WERI-Rb-1 (cell line): ENCODE data around the gene HNRNPA1.
A peak's percentile ranks its signal among the peaks of the same experiment; 100 is the strongest.
"Not testable (repeated sequence)": the region's sequence is repeated elsewhere in the genome, so short reads cannot be mapped to it uniquely, and the experiment has no call there.

Experiments used
- DNase-seq: peaks from one replicate; pipeline ENCODE4 v3.0.0-alpha.2; 2020
- H3K27ac ChIP-seq: fragments of 250-450 bp; sonication (Bioruptor Pico); 2 replicates; pipeline ENCODE4 v1.5.1; 2020; ENCODE audit warnings: mild to moderate bottlenecking, moderate library complexity
- H3K27me3 ChIP-seq: fragments of 250-450 bp; sonication (Bioruptor Pico); 2 replicates; pipeline ENCODE4 v1.5.1; 2021; ENCODE audit warnings: mild to moderate bottlenecking, low read depth, moderate library complexity; ENCODE audit not compliant: insufficient read depth, severe bottlenecking
- H3K36me3 ChIP-seq: fragments of 250-450 bp; sonication (Bioruptor Pico); 2 replicates; pipeline ENCODE4 v1.5.1; 2020; ENCODE audit warnings: mild to moderate bottlenecking, moderate library complexity
- H3K4me3 ChIP-seq: 2 replicates; pipeline ENCODE4 v1.5.1; 2011; ENCODE audit warnings: low read depth, mild to moderate bottlenecking, control low read depth, low read length
- H3K9me3 ChIP-seq: fragments of 250-450 bp; sonication (Bioruptor Pico); 2 replicates; pipeline ENCODE4 v1.5.1; 2021; ENCODE audit warnings: mild to moderate bottlenecking, moderate library complexity; ENCODE audit not compliant: severe bottlenecking
- CTCF ChIP-seq: IDR thresholded peaks from 2 replicates; pipeline ENCODE4 v1.5.1; 2011; ENCODE audit warnings: low read depth, mild to moderate bottlenecking, control low read depth, inconsistent platforms, low read length

The HNRNPA1 gene

GRCh38 chr12:54280468-54281260 is at the start of gene HNRNPA1:
TSS of gene HNRNPA1 (plus strand) at chr12:54280726. CDS start at chr12:54280808, 82 bp downstream.
- peak; percentile 98 for DNase-seq
- Histone ChIP-seq H3K9me3 (no peaks in the 10 kb centered on the region), H3K36me3 (peaks cover 76% of the 10 kb centered on the region), H3K27me3 (no peaks in the 10 kb centered on the region), H3K4me3 (peak within 1 kb of the TSS; percentile 100), H3K27ac (peak within 1 kb of the TSS; percentile 98)
- TF ChIP-seq CTCF, result no peak

GRCh38 chr12:54231269-54231668 is 49.3 kb upstream of the HNRNPA1 start:
- H3K27me3 ChIP-seq, H3K9me3 ChIP-seq, DNase-seq, H3K36me3 ChIP-seq, H3K27ac ChIP-seq, H3K4me3 ChIP-seq: not testable (repeated sequence)

- no peak for DNase-seq
- H3K9me3 ChIP-seq, result no peaks in the 10 kb centered on the region
- no peaks in the 10 kb centered on the region for H3K27me3 ChIP-seq
- TF ChIP-seq CTCF, result no peak
- H3K27ac ChIP-seq, result no peak overlapping the region
- H3K4me3 ChIP-seq, result no peak overlapping the region
- H3K36me3 ChIP-seq, result no peaks in the 10 kb centered on the region; the same call in 1 of the 2 replicates
Measured at GRCh38 chr12:54232790-54233189, 47.7 kb upstream of the HNRNPA1 start.

- no peak for TF ChIP-seq CTCF
- DNase-seq, result peak; percentile 47
- Histone ChIP-seq H3K4me3 (no peak overlapping the region), H3K27me3 (no peaks in the 10 kb centered on the region), H3K27ac (peak overlapping the region; percentile 37; the same call in 1 of the 2 replicates), H3K36me3 (peaks cover 29% of the 10 kb centered on the region), H3K9me3 (no peaks in the 10 kb centered on the region)
Measured at GRCh38 chr12:54238531-54238930, 42.0 kb upstream of the HNRNPA1 start.

GRCh38 chr12:54239620-54240019 is 40.9 kb upstream of the HNRNPA1 start:
- Histone ChIP-seq H3K27ac (no peak overlapping the region), H3K4me3 (no peak overlapping the region), H3K9me3 (no peaks in the 10 kb centered on the region), H3K36me3 (peaks cover 34% of the 10 kb centered on the region), H3K27me3 (no peaks in the 10 kb centered on the region)
- DNase-seq, result no peak
- TF ChIP-seq CTCF, result no peak

- TF ChIP-seq CTCF, result no peak
- H3K36me3 ChIP-seq, result peaks cover 38% of the 10 kb centered on the region
- no peak overlapping the region for H3K4me3 ChIP-seq
- H3K27me3 ChIP-seq, result no peaks in the 10 kb centered on the region
- no peaks in the 10 kb centered on the region for H3K9me3 ChIP-seq
- H3K27ac ChIP-seq, result no peak overlapping the region
- DNase-seq, result no peak
Measured at GRCh38 chr12:54240129-54240528, 40.4 kb upstream of the HNRNPA1 start.
